Ascending aorta (tissue), 2 donors: ENCODE data around the gene OPN1MW. TPM values are rescaled to one million over a fixed set of nuclear protein-coding genes. Genes with fewer than 3 reads are reported as not detected.
A peak's percentile ranks its signal among the peaks of the same experiment; 100 is the strongest.
"Not testable (repeated sequence)": the region's sequence is repeated elsewhere in the genome, so short reads cannot be mapped to it uniquely, and the experiment has no call there.

Source experiments
- DNase-seq, 2 donors: peaks; one replicate each; pipeline ENCODE4 v3.0.0-alpha.2; 2019; ENCODE audit warnings: low spot score in 2 of 2
- H3K27ac ChIP-seq, 2 donors: fragments of 200-600 bp; sonication (generic); one replicate each; pipeline ENCODE4 v1.5.1; 2016 to 2017; ENCODE audit warnings: mild to moderate bottlenecking in 1 of 2
- H3K27me3 ChIP-seq: fragments of 200-600 bp; sonication (generic); one replicate; pipeline ENCODE4 v1.5.1; 2017
- H3K36me3 ChIP-seq, 2 donors: fragments of 200-600 bp; sonication (generic); one replicate each; pipeline ENCODE4 v1.5.1; 2016
- H3K4me1 ChIP-seq, 2 donors: fragments of 200-600 bp; sonication (generic); one replicate each; pipeline ENCODE4 v1.5.1; 2016 to 2017; ENCODE audit warnings: mild to moderate bottlenecking in 1 of 2
- H3K4me3 ChIP-seq, 2 donors: fragments of 200-600 bp; sonication (generic); one replicate each; pipeline ENCODE4 v1.5.1; 2016 to 2017; ENCODE audit warnings: mild to moderate bottlenecking in 1 of 2
- H3K9me3 ChIP-seq, 2 donors: fragments of 200-600 bp; sonication (generic); one replicate each; pipeline ENCODE4 v1.5.1; 2016
- intact Hi-C: fragments of 100-400 bp; cut with DNase I; formaldehyde crosslinking; loops from one replicate; pipeline ENCODE4 v1.15.1; 2023
- total RNA-seq: library from RNA; depleted of rRNA; stranded (reverse); fragments of >200 nt; gene quantifications from one replicate; pipeline ENCODE4 v1.1.0, GENCODE V29; 2016

OPN1MW gene
- total RNA-seq, 1 donor from 2014 or later: not detected

- H3K4me3 ChIP-seq, DNase-seq, H3K36me3 ChIP-seq, H3K27me3 ChIP-seq, H3K9me3 ChIP-seq, H3K27ac ChIP-seq, H3K4me1 ChIP-seq, intact Hi-C loops: not testable (repeated sequence)
Measured at GRCh38 chrX:154192846-154193245, 10.4 kb downstream of the OPN1MW start.

- H3K9me3 ChIP-seq, H3K27me3 ChIP-seq, H3K4me1 ChIP-seq, H3K36me3 ChIP-seq, H3K27ac ChIP-seq, DNase-seq, H3K4me3 ChIP-seq, intact Hi-C loops: not testable (repeated sequence)
Measured at GRCh38 chrX:154194316-154194715, 11.9 kb downstream of the OPN1MW start.

GRCh38 chrX:154196466-154196865 lies 14.1 kb downstream of the OPN1MW start:
- H3K4me1 ChIP-seq, H3K27me3 ChIP-seq, H3K36me3 ChIP-seq, H3K27ac ChIP-seq, DNase-seq, H3K4me3 ChIP-seq, intact Hi-C loops, H3K9me3 ChIP-seq: not testable (repeated sequence)

- H3K9me3 ChIP-seq, H3K27me3 ChIP-seq, intact Hi-C loops, H3K4me1 ChIP-seq, H3K36me3 ChIP-seq, DNase-seq, H3K27ac ChIP-seq, H3K4me3 ChIP-seq: not testable (repeated sequence)
Measured at GRCh38 chrX:154209670-154210418, 27.4 kb downstream of the OPN1MW start.

GRCh38 chrX:154211057-154211456 lies 28.7 kb downstream of the OPN1MW start:
- H3K4me3 ChIP-seq, H3K9me3 ChIP-seq, H3K4me1 ChIP-seq, H3K27ac ChIP-seq, intact Hi-C loops, H3K27me3 ChIP-seq, H3K36me3 ChIP-seq: not testable (repeated sequence)
- DNase-seq: peak in 1 of 2 donors; percentile 15

- DNase-seq, H3K9me3 ChIP-seq, intact Hi-C loops, H3K36me3 ChIP-seq, H3K27me3 ChIP-seq, H3K27ac ChIP-seq, H3K4me3 ChIP-seq, H3K4me1 ChIP-seq: not testable (repeated sequence)
Measured at GRCh38 chrX:154211499-154211898, 29.1 kb downstream of the OPN1MW start.

GRCh38 chrX:154219456-154219855 lies 37.1 kb downstream of the OPN1MW start, which contains the start of gene OPN1MW2:
TSS of gene OPN1MW2 (plus strand) at chrX:154219756. CDS start at chrX:154219816, 60 bp downstream.
- H3K27ac ChIP-seq, H3K4me1 ChIP-seq: not testable (repeated sequence)

GRCh38 chrX:154225292-154225691 lies 42.9 kb downstream of the OPN1MW start:
- intact Hi-C loops, DNase-seq, H3K4me3 ChIP-seq: not testable (repeated sequence)

More at GRCh38 chrX:154219456-154219855, 37.1 kb downstream of the OPN1MW start, which contains the start of gene OPN1MW2:
- H3K9me3 ChIP-seq, H3K27me3 ChIP-seq, DNase-seq, intact Hi-C loops, H3K36me3 ChIP-seq, H3K4me3 ChIP-seq: not testable (repeated sequence)

GRCh38 chrX:154226706-154227105 lies 44.3 kb downstream of the OPN1MW start:
- H3K4me1 ChIP-seq: not testable (repeated sequence)

More at GRCh38 chrX:154225292-154225691, 42.9 kb downstream of the OPN1MW start:
- not testable (repeated sequence) for H3K36me3 ChIP-seq, H3K27me3 ChIP-seq, H3K27ac ChIP-seq, H3K4me1 ChIP-seq, H3K9me3 ChIP-seq

GRCh38 chrX:154231443-154231842 lies 49.0 kb downstream of the OPN1MW start:
- intact Hi-C loops: not testable (repeated sequence)

More at GRCh38 chrX:154226706-154227105, 44.3 kb downstream of the OPN1MW start:
- H3K36me3 ChIP-seq, H3K27me3 ChIP-seq, H3K9me3 ChIP-seq, intact Hi-C loops, H3K4me3 ChIP-seq, H3K27ac ChIP-seq, DNase-seq: not testable (repeated sequence)

GRCh38 chrX:154233620-154234019 lies 51.2 kb downstream of the OPN1MW start:
- H3K27me3 ChIP-seq, H3K4me1 ChIP-seq, intact Hi-C loops, H3K9me3 ChIP-seq, DNase-seq, H3K27ac ChIP-seq, H3K4me3 ChIP-seq, H3K36me3 ChIP-seq: not testable (repeated sequence)

More at GRCh38 chrX:154231443-154231842, 49.0 kb downstream of the OPN1MW start:
- not testable (repeated sequence) for H3K4me1 ChIP-seq, H3K9me3 ChIP-seq, H3K27ac ChIP-seq, H3K4me3 ChIP-seq, H3K27me3 ChIP-seq, DNase-seq, H3K36me3 ChIP-seq

GRCh38 chrX:154238939-154239559 lies 56.7 kb downstream of the OPN1MW start:
- H3K27ac ChIP-seq, intact Hi-C loops, H3K4me1 ChIP-seq, H3K9me3 ChIP-seq, H3K4me3 ChIP-seq, H3K27me3 ChIP-seq, H3K36me3 ChIP-seq: not testable (repeated sequence)
- DNase-seq: peak in 1 of 2 donors; percentile 16

- DNase-seq: peak in 1 of 2 donors; percentile 48
- H3K9me3 ChIP-seq, H3K36me3 ChIP-seq, H3K27me3 ChIP-seq, H3K27ac ChIP-seq, intact Hi-C loops, H3K4me3 ChIP-seq, H3K4me1 ChIP-seq: not testable (repeated sequence)
Measured at GRCh38 chrX:154239982-154240503, 57.6 kb downstream of the OPN1MW start.
